Ovary (tissue), 3 donors: ENCODE measurements around the gene SUGT1.

ENCODE experiments used
- CTCF ChIP-seq, 3 donors: fragments of 450-650 bp in 2 of 3; fragments of 200-600 bp in 1 of 3; IDR thresholded peaks; one replicate each; pipeline versions ENCODE4 v1.5.1 to v1.8.0; 2016 to 2022; ENCODE audit warnings: antibody characterized with exemption in 3 of 3, mild to moderate bottlenecking in 1 of 3
- EP300 ChIP-seq: sonication (generic); formaldehyde crosslinking; IDR thresholded peaks from one replicate; pipeline ENCODE4 v1.6.1; 2017; ENCODE audit warnings: antibody characterized with exemption
- POLR2A ChIP-seq: fragments of 450-650 bp; IDR thresholded peaks from one replicate; pipeline ENCODE4 v1.6.1; 2017; ENCODE audit warnings: antibody characterized with exemption, mild to moderate bottlenecking, moderate library complexity
- donor health status: DM: no; HTN: no; CAD: no.

GRCh38 chr13:52711286-52711685 lies 58.6 kb downstream of the SUGT1 start:
- TF ChIP-seq CTCF (IDR thresholded peaks at IDR 0.05) (no peak), POLR2A (no peak), EP300 (no peak)
